IMR-90 (cell line): ENCODE results near the gene SLN. TPM values are rescaled to one million over a fixed set of nuclear protein-coding genes. Genes with fewer than 3 reads are reported as not detected.

Source experiments
- ATAC-seq: fragments of 200-7000 bp; cut with Tn5 transposase; 2 replicates; pipeline ENCODE4 v1.9.1; 2020; ENCODE audit warnings: low read depth, mild to moderate bottlenecking, moderate library complexity
- BruUV-seq: library from RNA; stranded (reverse); fragments of 400-500 nt; replicated peaks from 2 replicates; lab custom pipeline; 2021; lab: Mats Ljungman, UMichigan
- CTCF ChIA-PET: fragments of 300-600 bp; formaldehyde crosslinking; extraction: SDS; loops from one replicate; lab custom pipeline; 2021; ENCODE audit warnings: antibody characterized with exemption; lab: Yijun Ruan, JAX
- POLR2A ChIA-PET: fragments of 300-600 bp; sonication (Branson Sonifier 250); formaldehyde crosslinking; loops from one replicate; lab custom pipeline; 2022; ENCODE audit warnings: antibody characterized with exemption; ENCODE audit not compliant: unreplicated experiment; lab: Charles Lee
- DNase-seq: peaks from one replicate; pipeline ENCODE4 v3.0.0; 2013
- H2AFZ ChIP-seq: replicated peaks from 2 replicates; pipeline ENCODE3; 2013; ENCODE audit warnings: low read length, mild to moderate bottlenecking; ENCODE audit not compliant: poor library complexity
- H2AK5ac ChIP-seq: 2 replicates; pipeline ENCODE4 v1.6.1; 2013; ENCODE audit warnings: low read depth, low read length, inconsistent platforms
- H2AK9ac ChIP-seq: replicated peaks from 2 replicates; pipeline ENCODE3; 2013; ENCODE audit warnings: mild to moderate bottlenecking, low read depth, low read length, moderate library complexity; ENCODE audit not compliant: poor library complexity
- H2BK120ac ChIP-seq: 2 replicates; pipeline ENCODE4 v1.6.1; 2013; ENCODE audit warnings: low read depth, low read length, inconsistent platforms
- H2BK15ac ChIP-seq: 3 replicates; pipeline ENCODE4 v1.6.1; 2013; ENCODE audit warnings: low read depth, low read length, inconsistent platforms
- H2BK20ac ChIP-seq: 2 replicates; pipeline ENCODE4 v1.6.1; 2013; ENCODE audit warnings: low read depth, mild to moderate bottlenecking, inconsistent platforms, low read length, moderate library complexity
- H2BK5ac ChIP-seq: 2 replicates; pipeline ENCODE4 v1.6.1; 2013; ENCODE audit warnings: mild to moderate bottlenecking, low read depth, low read length, inconsistent platforms; ENCODE audit not compliant: poor library complexity, severe bottlenecking
- H3K14ac ChIP-seq: replicated peaks from 2 replicates; pipeline ENCODE4 v1.6.1; 2013; ENCODE audit warnings: low read depth, low read length, inconsistent platforms
- H3K18ac ChIP-seq: 2 replicates; pipeline ENCODE4 v1.6.1; 2013; ENCODE audit warnings: low read depth, low read length, control low read depth
- H3K23ac ChIP-seq: 2 replicates; pipeline ENCODE4 v1.6.1; 2013; ENCODE audit warnings: low read depth, low read length, inconsistent platforms
- H3K27ac ChIP-seq: 2 replicates; pipeline ENCODE4 v1.5.1; 2013; ENCODE audit warnings: mild to moderate bottlenecking, control low read depth, low read length; ENCODE audit not compliant: insufficient read depth
- H3K27me3 ChIP-seq: 2 replicates; pipeline ENCODE4 v1.6.1; 2013; ENCODE audit warnings: low read length; ENCODE audit not compliant: control insufficient read depth, insufficient read depth
- H3K36me3 ChIP-seq: 2 replicates; pipeline ENCODE4 v1.6.1; 2013; ENCODE audit warnings: low read length, mixed read lengths; ENCODE audit not compliant: control insufficient read depth, insufficient read depth
- H3K4ac ChIP-seq: 2 replicates; pipeline ENCODE4 v1.6.1; 2013; ENCODE audit warnings: low read depth, low read length, inconsistent platforms
- H3K4me1 ChIP-seq: 2 replicates; pipeline ENCODE4 v1.6.1; 2013; ENCODE audit warnings: low read length, mixed read lengths; ENCODE audit not compliant: control insufficient read depth, insufficient read depth
- H3K4me2 ChIP-seq: 2 replicates; pipeline ENCODE4 v1.6.1; 2013; ENCODE audit warnings: low read depth, mild to moderate bottlenecking, control low read depth, low read length, moderate library complexity
- H3K4me3 ChIP-seq: 2 replicates; pipeline ENCODE4 v1.5.1; 2013; ENCODE audit warnings: low read depth, mild to moderate bottlenecking, control low read depth, low read length, moderate library complexity; ENCODE audit not compliant: insufficient read depth
- H3K56ac ChIP-seq: 2 replicates; pipeline ENCODE4 v1.6.1; 2013; ENCODE audit warnings: low read length, inconsistent platforms; ENCODE audit not compliant: insufficient read depth; ENCODE audit errors: extremely low read depth
- H3K79me1 ChIP-seq, 2 experiments: 2 replicates each; pipeline ENCODE4 v1.6.1; 2013; ENCODE audit warnings: low read length in 2 of 2, inconsistent platforms in 1 of 2, low read depth in 1 of 2
- H3K9ac ChIP-seq: 2 replicates; pipeline ENCODE4 v1.6.1; 2013; ENCODE audit warnings: low read depth, low read length, control low read depth
- H3K9me1 ChIP-seq: 2 replicates; pipeline ENCODE4 v1.6.1; 2013; ENCODE audit warnings: low read length, inconsistent platforms; ENCODE audit not compliant: insufficient read depth
- H3K9me3 ChIP-seq: 2 replicates; pipeline ENCODE4 v1.6.1; 2013; ENCODE audit warnings: low read length; ENCODE audit not compliant: control insufficient read depth, insufficient read depth
- H4K20me1 ChIP-seq: 2 replicates; pipeline ENCODE4 v1.6.1; 2013; ENCODE audit warnings: low read length, inconsistent platforms; ENCODE audit not compliant: insufficient read depth
- H4K5ac ChIP-seq: 2 replicates; pipeline ENCODE4 v1.6.1; 2013; ENCODE audit warnings: mild to moderate bottlenecking, low read depth, low read length, control low read depth
- H4K8ac ChIP-seq, 2 experiments: 2 replicates each; pipeline ENCODE4 v1.6.1; 2013; ENCODE audit warnings: low read depth in 2 of 2, low read length in 2 of 2, control low read depth in 1 of 2, inconsistent platforms in 1 of 2
- H4K91ac ChIP-seq: 2 replicates; pipeline ENCODE4 v1.6.1; 2013; ENCODE audit warnings: low read depth, low read length, inconsistent platforms; ENCODE audit not compliant: insufficient read depth
- BHLHE40 ChIP-seq: fragments of 150-350 bp; IDR thresholded peaks from 2 replicates; pipeline ENCODE4 v1.6.1; 2016; ENCODE audit warnings: mild to moderate bottlenecking, low read depth, low read length
- CEBPB ChIP-seq: IDR thresholded peaks from 2 replicates; pipeline ENCODE4 v1.6.1; 2012; ENCODE audit warnings: low read depth, low read length, improper control_type of control experiment
- CHD1 ChIP-seq: IDR thresholded peaks from 2 replicates; pipeline ENCODE4 v1.6.1; 2012; ENCODE audit warnings: low read depth, low read length, improper control_type of control experiment
- CTCF ChIP-seq: conservative IDR thresholded peaks from 2 replicates; pipeline ENCODE4 v1.5.1; 2012; ENCODE audit warnings: mild to moderate bottlenecking, low read depth, low read length, improper control_type of control experiment
- ELK1 ChIP-seq: fragments of 150-350 bp; IDR thresholded peaks from 2 replicates; pipeline ENCODE4 v1.6.1; 2016; ENCODE audit warnings: low read depth, mild to moderate bottlenecking, low read length, moderate library complexity, borderline replicate concordance
- FOS ChIP-seq: fragments of 150-350 bp; IDR thresholded peaks from 2 replicates; pipeline ENCODE4 v1.6.1; 2016; ENCODE audit warnings: low read depth, low read length
- MXI1 ChIP-seq: IDR thresholded peaks from 2 replicates; pipeline ENCODE4 v1.6.1; 2012; ENCODE audit warnings: low read depth, mild to moderate bottlenecking, low read length, moderate library complexity, borderline replicate concordance
- NFE2L2 ChIP-seq: fragments of 150-350 bp; IDR thresholded peaks from 2 replicates; pipeline ENCODE4 v1.6.1; 2016; ENCODE audit warnings: low read depth, mild to moderate bottlenecking, low read length
- POLR2A ChIP-seq: IDR thresholded peaks from 2 replicates; pipeline ENCODE4 v1.6.1; 2012; ENCODE audit warnings: mild to moderate bottlenecking, low read depth, low read length
- RAD21 ChIP-seq: IDR thresholded peaks from 2 replicates; pipeline ENCODE4 v1.6.1; 2012; ENCODE audit warnings: low read length, improper control_type of control experiment
- RCOR1 ChIP-seq: IDR thresholded peaks from 2 replicates; pipeline ENCODE4 v1.6.1; 2012; ENCODE audit warnings: mild to moderate bottlenecking, low read length, improper control_type of control experiment; ENCODE audit not compliant: insufficient replicate concordance
- RFX5 ChIP-seq: IDR thresholded peaks from 2 replicates; pipeline ENCODE4 v1.8.0; 2012; ENCODE audit warnings: low read depth, mild to moderate bottlenecking, low read length, moderate library complexity
- SMC3 ChIP-seq: fragments of 150-350 bp; IDR thresholded peaks from 2 replicates; pipeline ENCODE4 v1.6.1; 2016; ENCODE audit warnings: low read depth, mild to moderate bottlenecking, antibody characterized with exemption, low read length, moderate library complexity
- USF2 ChIP-seq: fragments of 150-350 bp; IDR thresholded peaks from 2 replicates; pipeline ENCODE4 v1.6.1; 2017; ENCODE audit warnings: mild to moderate bottlenecking, antibody characterized with exemption, low read length, low read depth
- WGBS, 2 experiments: methylation state at CpG; one replicate each; pipeline versions ENCODE4 v1.1.5 to v1.1.7; 2013; ENCODE audit warnings: missing lambda C conversion rate in 2 of 2; ENCODE audit not compliant: insufficient read length in 1 of 2; ENCODE audit errors: extremely low coverage in 2 of 2; 5-methylcytosine and 5-hydroxymethylcytosine counted together
- dilution Hi-C: fragments of 300-500 bp; cut with HindIII; formaldehyde crosslinking; loops from one replicate; pipeline ENCODE4 v1.14.3; 2018; ENCODE audit warnings: low sequenced_read_pairs; ENCODE audit not compliant: unreplicated experiment
- in situ Hi-C: fragments of 300-500 bp; cut with MboI; formaldehyde crosslinking; loops from 3 replicates; pipeline ENCODE4 v1.14.3; 2019; ENCODE audit warnings: low sequenced_read_pairs, inconsistent platforms, mixed read lengths
- intact Hi-C: fragments of 100-400 bp; cut with micrococcal nuclease; formaldehyde crosslinking; loops from 2 replicates; pipeline ENCODE4 v1.10.0; 2022
- polyA plus RNA-seq, 3 experiments: library from polyadenylated mRNA; depleted of rRNA; stranded (reverse); fragments of >200 nt; gene quantifications; 2 replicates each; pipeline ENCODE4 v1.2.3, GENCODE V29; 2012; ENCODE audit warnings: low replicate concordance in 1 of 3
- total RNA-seq: library from RNA; depleted of rRNA; stranded (reverse); fragments of >200 nt; gene quantifications from 2 replicates; pipeline ENCODE4 v1.2.3, GENCODE V29; 2012

SLN gene
- total and polyA plus RNA-seq, 2 of the 4 experiments (the other 2 are of a cell fraction): not detected

GRCh38 chr11:107721207-107721606, 9.4 kb upstream of the SLN start:
- TF ChIP-seq USF2 (no peak), SMC3 (no peak), NFE2L2 (no peak), CHD1 (no peak), MXI1 (no peak), RCOR1 (no peak), FOS (no peak), BHLHE40 (no peak), RFX5 (no peak), CTCF (no peak), RAD21 (no peak), ELK1 (no peak), CEBPB (no peak), POLR2A (no peak)
- no peaks in the 10 kb centered on the region for H3K9me1 ChIP-seq
- no peak overlapping the region for H3K9ac ChIP-seq
- intact Hi-C loops: no loop called here
- H3K4me1 ChIP-seq: no peaks in the 10 kb centered on the region
- H3K4me3 ChIP-seq: no peak overlapping the region
- no peak overlapping the region for H3K27ac ChIP-seq
- no peak overlapping the region for H3K23ac ChIP-seq
- H3K4ac ChIP-seq: no peak overlapping the region
- in situ Hi-C loops: no loop called here
- H2BK15ac ChIP-seq: no peak overlapping the region
- H4K20me1 ChIP-seq: no peaks in the 10 kb centered on the region
- whole genome bisulfite sequencing, 2 experiments: no CpG with 5 or more reads among the region's 2 CpGs
- H3K27me3 ChIP-seq: peaks cover 12% of the 10 kb centered on the region; the same call in 1 of the 2 replicates
- H2AK9ac ChIP-seq: no peak overlapping the region
- no peaks in the 10 kb centered on the region for H3K9me3 ChIP-seq
- H3K4me2 ChIP-seq: no peak overlapping the region
- ChIA-PET POLR2A (no interaction called here), CTCF (no interaction called here)
- H2BK20ac ChIP-seq: no peak overlapping the region
- no peak overlapping the region for H3K18ac ChIP-seq
- no peaks in the 10 kb centered on the region for H3K79me1 ChIP-seq
- H2AFZ ChIP-seq: no peak overlapping the region
- no peak overlapping the region for H4K91ac ChIP-seq
- H2AK5ac ChIP-seq: no peak overlapping the region
- no peaks in the 10 kb centered on the region for H3K36me3 ChIP-seq
- H4K5ac ChIP-seq: no peak overlapping the region
- H2BK5ac ChIP-seq: no peak overlapping the region
- H3K56ac ChIP-seq: no peak overlapping the region
- DNase-seq: no peak
- H4K8ac ChIP-seq: no peak overlapping the region
- no peak for ATAC-seq
- no TSS peak for BruUV-seq
- dilution Hi-C loops: no loop called here
- H2BK120ac ChIP-seq: no peak overlapping the region
- H3K14ac ChIP-seq: no peak overlapping the region
